ENCODE data around the gene KIF17.

DNA sequence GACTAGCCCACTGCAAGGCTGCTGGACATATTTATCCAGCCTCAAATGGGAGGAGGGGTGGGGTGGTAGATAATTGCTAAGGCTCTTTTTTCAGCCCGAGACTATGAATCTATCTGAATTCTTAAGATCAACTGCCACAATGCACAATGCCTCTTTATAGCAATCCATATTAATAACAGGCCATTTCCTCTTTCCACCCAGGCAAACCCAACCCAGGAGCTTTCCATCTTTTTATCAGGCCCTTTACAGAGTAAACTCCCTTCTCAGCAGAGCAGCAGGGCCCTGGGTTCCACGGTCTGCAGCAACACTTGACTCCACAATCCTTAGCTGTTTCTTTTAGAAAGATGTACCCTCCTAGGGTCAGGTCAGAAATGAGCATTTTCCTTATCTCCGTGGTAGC lies 57.4 kb downstream of the KIF17 start:
- TF ChIP-seq, protein P1, sequence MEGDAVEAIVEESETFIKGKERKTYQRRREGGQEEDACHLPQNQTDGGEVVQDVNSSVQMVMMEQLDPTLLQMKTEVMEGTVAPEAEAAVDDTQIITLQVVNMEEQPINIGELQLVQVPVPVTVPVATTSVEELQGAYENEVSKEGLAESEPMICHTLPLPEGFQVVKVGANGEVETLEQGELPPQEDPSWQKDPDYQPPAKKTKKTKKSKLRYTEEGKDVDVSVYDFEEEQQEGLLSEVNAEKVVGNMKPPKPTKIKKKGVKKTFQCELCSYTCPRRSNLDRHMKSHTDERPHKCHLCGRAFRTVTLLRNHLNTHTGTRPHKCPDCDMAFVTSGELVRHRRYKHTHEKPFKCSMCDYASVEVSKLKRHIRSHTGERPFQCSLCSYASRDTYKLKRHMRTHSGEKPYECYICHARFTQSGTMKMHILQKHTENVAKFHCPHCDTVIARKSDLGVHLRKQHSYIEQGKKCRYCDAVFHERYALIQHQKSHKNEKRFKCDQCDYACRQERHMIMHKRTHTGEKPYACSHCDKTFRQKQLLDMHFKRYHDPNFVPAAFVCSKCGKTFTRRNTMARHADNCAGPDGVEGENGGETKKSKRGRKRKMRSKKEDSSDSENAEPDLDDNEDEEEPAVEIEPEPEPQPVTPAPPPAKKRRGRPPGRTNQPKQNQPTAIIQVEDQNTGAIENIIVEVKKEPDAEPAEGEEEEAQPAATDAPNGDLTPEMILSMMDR (IDR thresholded peaks at IDR 0.05): no peak
- TF ChIP-seq POLR2A (IDR thresholded peaks at IDR 0.05): no peak
